Activated T-helper 9 cell treated with anti-CD3 and anti-CD28 coated beads, Interleukin-2, amount 50 U/mL, for 16 hours (primary cell): ENCODE results near the gene MAPK8IP1.
"Not testable (repeated sequence)": the region's sequence is repeated elsewhere in the genome, so short reads cannot be mapped to it uniquely, and the experiment has no call there.

Experiments used
- DNase-seq: peaks from one replicate; pipeline ENCODE4 v3.0.0-alpha.2; 2020; ENCODE audit warnings: low read depth

Gene MAPK8IP1

DNA sequence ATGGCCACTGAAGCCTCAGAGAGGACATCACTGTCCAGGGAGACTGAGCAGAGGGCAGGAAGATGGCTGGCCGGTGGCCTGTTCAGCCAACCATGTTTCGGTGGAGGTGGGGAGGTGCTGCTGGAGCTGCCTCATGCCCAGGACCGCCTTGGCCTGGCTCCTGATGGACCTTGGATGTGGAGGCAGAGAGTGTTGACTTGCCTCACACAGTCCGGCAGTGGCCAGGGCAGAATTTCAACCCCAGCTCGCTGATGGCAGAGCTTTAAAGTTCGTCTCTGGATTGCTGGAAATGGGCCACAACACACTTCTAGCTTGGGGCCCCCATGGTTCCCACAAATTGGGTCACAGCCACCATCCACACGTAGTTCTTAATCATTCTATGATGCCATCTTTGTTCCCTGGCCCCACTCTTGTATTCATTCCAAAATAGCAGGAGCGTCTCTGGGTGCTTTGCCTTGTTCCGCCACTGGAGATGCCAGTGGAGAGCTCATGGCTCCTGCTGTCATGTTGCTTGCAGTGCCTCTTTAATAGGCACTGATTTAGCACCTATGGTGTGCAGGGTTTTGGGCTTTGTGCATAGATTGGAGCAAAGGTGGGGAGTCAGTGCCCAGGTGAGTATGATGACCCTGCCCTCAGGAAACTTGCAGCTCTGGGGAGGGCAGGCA is 5.6 kb downstream of the MAPK8IP1 start:
- no peak for DNase-seq

DNA sequence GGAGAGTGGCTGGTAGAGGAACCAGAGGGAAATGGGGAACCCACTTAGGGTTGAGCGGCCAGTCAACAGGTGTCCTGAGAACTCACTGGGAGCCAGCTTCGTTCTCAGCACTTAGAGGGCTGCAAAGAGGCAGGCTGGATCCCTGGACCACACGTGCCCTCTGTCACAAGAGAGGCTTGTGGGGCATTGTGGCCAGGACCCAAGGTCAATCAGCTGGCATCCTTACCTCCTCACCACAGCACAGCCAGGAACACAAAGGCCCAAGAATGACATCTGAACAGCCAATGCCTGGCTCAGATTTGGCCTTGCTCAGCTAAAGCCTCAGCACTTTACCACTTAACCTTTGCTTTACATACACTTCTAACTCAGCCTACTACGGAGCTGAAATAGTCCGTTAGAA is 7.4 kb downstream of the MAPK8IP1 start:
- DNase-seq = no peak

DNA sequence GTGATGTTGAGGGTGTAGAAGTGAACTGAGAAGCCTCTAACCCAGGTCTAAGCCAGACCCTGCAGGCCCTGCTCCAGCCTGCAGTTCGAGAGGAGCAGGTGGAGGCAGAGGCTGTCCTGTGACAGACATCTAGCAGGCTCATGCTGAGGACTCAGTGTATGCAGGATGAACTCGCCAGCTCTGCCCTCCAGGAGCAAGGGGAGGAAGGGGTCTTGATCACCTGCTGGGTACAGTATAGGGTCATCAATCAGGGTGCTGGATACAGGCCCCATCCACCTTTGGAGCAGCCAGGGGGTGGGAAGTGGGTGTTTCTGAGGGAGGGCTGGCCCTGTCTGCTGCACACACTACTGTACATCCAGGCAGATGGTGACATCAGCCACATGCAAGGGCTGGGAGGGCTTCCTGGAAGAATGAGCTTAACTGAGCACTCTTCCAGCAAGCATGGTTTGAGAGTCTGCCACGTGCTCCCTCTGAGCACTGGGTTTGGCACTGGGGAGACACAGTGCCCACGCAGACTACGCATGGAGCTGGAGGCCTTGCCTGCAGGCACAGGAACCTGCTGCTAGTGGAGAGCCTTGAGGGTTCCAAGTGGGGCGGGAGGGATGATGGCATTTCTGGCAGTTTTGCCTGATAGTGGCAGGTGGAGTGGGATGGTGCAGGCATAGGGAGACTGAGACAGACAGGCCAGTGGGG is 9.2 kb downstream of the MAPK8IP1 start:
- DNase-seq = no peak

DNA sequence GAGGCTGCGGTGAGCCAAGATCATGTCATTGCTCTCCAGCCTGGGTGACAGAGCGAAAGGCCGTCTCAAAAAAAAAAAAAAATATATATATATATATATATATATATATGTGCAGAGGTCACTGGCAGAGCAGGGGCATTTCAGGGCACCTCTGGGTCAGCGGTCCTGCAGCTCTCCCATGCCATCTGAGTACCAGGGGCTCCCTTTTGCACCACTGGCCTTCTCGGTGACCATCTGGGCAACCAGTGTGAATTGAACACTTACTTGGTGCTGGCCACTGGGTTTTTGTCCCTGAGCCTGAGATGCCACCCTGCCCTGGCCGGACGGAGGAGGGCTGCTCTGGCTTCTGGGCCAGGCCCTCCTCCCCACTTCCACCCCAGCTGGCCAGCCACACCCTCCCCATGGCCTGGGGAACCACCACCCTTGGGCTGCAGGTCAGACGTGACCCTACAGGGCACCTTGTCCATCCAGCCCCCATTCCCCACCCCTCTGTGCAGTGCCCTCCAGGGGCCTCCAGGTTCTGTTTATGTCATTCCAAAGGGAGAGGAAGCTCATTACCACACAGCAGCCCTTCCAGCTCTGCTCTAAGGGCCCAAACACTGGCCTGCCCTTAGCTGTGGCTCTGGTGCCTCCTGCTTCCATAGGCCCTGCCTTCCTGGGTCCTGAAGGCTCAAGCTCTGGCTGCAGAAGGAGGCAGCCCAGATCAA is 10.3 kb downstream of the MAPK8IP1 start:
- no peak for DNase-seq

DNA sequence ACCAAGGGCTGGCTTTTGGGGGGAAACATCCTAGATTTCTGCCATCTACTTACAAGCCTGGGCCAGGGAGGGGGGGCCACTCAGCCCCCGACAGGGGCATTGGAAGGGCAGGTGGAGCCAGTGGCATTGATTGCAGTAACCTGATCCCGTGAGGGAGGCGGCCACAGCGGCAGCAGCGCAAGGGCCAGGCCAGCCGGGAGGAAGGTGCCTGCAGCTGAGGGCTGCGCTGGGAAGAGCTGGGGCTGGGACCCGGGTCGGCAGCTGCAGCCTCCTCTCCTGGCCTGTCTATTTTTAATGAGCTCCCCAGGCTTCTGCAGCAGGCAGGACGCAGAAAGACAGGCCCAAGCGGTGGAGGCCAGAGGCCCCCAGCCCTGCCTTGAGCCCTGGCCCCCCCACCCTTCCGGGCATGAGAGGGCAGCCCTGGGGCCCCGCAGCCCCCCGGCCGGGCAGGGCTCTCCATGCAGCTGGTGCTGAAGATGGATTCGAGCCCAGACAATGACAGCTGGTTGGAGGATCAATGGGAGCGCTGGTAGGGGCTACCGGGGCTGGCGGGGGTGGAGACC is 11.1 kb downstream of the MAPK8IP1 start:
- no peak for DNase-seq

DNA sequence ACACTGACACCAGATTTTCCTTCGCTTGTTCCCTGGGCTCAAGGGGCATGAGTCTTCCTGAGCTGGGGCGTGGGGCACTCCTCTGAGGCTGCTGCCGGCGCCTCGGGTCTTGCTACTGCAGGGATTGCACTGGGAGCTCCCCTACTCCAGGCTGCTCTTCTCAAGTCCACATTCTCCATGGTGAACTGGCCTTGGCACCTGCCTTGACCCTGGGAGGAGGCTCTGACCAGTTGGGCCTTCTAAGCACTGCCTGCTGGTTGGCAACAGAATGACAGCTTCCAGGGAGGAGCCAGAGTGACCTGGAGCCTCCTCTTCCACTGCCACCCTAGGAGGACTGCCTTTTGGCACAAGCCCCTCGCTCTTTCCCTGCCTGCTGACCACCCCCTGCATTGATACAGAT is 12.1 kb downstream of the MAPK8IP1 start:
- DNase-seq = no peak

DNA sequence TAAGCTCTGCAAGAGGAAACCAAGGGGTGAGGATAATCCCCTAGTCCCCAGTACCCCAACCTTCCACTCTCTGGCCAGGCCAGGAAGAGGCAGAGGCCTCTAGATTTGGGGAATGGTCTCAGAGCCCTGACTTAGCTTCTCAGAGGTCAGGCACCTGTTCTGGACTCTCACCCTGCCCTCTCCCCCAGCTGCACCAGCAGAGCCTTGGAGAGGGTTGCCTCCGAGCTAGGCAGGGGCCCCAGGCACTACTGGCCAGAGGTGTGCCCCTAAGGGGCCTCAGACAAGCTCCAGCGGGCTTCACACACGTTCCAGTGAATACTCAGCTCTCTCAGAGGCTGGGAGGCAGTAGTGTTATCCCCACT is 13.6 kb downstream of the MAPK8IP1 start:
- no peak for DNase-seq

DNA sequence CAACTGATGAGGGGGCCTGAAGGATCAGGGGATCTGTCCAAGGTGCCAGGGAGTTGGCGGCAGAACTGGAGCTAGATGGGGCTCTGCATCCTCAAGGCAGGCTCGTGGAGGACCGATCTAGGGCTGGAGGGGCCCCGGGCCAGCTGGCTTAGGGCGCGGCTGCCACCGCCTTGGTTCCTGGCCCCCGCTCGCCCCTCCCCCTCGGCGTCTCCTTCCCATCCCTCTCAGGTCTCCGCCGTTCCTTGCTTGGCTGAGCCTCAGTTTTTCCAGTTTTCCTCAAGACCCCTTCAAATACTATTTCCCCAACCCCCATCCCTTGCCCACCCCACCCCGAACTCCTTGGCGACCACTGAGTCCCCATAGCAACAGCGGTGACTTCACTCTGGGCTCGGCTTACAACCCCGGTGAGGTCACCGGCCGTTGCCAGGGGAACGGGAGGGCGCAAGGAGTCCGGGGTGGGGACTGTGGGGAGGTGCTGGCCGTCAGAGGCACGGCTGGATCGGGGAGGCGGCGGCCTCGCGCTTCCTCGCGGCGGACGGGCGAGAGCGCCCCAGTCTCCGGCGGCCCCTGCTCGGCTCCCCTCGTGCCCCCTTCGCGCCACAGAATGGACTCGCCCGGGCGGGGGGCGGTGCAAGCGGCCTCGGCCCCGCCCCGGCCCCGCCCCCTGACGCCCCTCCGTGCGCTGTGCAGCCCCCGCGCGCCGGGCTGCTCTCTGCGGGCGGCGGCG is 14.2 kb downstream of the MAPK8IP1 start:
- peak; percentile 45 for DNase-seq

DNA sequence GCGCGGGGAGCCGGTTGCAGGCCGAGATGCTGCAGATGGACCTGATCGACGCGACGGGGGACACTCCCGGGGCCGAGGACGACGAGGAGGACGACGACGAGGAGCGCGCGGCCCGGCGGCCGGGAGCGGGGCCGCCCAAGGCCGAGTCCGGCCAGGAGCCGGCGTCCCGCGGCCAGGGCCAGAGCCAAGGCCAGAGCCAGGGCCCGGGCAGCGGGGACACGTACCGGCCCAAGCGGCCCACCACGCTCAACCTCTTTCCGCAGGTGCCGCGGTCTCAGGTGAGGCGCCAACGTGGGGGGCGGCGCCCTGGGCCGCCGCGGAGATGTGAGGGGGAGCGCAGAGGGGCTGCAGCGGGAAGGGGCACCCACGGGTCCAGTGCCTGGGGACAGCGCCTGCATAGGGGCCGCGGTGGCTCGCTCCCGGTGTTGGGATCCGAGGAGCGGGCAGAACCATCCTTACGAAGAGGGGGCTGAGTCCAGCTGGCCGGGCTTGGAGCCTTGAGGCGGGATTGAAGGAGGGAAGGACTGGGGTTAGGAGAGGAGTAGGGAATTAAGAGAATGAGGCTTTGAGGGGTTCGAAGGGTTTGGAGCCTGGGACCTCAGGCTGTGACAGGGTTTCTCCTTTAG is 14.8 kb downstream of the MAPK8IP1 start:
- not testable (repeated sequence) for DNase-seq

DNA sequence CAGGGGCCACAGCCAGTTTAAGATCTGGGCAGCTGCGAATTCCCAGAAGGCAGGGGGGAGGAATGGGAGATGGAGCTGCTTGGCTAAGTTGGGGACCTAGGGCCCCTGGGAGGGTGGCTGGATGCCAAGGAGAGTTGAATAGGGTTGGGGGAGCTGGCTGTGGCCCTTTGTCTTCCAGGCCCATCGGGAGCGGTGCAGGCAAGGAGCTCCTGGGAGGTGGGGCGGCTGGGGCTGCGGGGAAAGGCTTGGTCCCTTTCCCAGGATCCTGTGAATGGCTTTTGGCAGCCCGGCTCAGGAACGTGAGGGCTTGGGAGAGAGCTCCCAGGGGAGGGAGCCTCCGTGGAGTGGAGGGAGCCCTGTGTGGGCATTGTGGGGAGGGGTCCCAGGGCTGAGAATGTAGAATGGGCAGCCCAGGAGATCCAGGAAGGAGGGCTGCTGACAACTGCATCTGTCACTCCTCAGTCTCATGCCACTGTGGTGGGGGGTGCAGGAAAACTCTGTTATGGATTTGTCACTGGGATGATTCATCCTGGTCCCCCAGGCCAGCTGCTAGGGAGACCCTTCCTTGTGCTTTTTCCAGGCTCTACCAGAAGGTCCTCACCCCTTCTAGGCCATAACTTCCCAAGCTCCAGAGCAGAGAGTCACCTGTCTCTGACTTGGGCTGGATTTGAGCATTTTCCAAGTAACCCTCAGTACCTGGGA is 15.6 kb downstream of the MAPK8IP1 start:
- no peak for DNase-seq

DNA sequence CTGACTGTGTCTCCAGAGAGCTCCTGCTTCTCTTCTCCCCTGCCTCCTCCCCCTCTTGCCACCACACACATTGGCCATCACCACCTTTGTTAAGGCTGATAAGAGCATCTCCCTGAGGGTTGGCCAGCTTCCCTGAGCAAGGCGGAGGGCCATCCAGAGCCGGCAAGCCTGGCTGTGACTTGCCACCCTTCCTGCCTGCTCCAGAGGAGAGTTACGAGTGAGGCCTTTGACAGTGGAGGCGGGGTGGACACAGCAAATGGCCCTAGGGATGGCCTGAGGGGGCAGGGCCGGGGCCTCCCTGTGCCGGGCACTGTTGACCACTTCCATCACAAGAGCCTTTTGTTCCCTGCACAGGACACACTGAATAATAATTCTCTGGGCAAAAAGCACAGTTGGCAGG is 16.2 kb downstream of the MAPK8IP1 start:
- DNase-seq = no peak

DNA sequence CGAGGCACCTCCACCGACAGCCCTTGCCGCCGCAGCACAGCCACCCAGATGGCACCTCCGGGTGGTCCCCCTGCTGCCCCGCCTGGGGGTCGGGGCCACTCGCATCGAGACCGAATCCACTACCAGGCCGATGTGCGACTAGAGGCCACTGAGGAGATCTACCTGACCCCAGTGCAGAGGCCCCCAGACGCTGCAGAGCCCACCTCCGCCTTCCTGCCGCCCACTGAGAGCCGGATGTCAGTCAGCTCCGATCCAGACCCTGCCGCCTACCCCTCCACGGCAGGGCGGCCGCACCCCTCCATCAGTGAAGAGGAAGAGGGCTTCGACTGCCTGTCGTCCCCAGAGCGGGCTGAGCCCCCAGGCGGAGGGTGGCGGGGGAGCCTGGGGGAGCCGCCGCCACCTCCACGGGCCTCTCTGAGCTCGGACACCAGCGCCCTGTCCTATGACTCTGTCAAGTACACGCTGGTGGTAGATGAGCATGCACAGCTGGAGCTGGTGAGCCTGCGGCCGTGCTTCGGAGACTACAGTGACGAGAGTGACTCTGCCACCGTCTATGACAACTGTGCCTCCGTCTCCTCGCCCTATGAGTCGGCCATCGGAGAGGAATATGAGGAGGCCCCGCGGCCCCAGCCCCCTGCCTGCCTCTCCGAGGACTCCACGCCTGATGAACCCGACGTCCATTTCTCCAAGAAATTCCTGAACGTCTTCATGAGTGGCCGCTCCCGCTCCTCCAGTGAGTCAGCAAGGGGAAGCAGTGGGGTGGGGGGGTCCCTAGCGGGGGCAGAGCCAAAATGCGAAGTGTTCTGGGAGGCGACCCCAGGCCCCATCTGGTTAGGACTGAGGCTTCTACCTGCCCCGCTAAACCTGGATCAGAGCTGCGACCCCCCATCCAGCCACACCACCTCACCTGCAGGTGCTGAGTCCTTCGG is 17.3 kb downstream of the MAPK8IP1 start:
- no peak for DNase-seq

DNA sequence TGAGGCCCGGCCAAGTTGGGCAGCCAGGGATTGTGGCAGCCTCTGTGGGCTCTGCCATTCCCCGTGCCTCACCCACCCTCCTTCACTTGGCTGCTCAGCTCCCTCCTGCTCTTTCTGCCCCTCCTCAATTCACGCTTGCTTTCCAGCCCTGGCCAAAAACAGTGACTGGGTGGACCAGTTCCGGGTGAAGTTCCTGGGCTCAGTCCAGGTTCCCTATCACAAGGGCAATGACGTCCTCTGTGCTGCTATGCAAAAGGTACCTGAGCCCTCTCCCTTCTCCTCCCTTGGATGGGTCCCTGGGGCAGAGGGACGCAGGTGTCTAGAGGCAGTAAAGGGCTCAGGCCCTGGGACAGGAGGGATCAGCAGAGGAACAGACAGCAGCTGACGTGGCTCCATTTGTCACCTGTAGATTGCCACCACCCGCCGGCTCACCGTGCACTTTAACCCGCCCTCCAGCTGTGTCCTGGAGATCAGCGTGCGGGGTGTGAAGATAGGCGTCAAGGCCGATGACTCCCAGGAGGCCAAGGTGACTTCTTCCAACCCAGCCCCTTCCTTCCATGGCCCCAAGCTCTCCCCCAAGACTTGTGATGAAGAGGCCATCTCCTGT is 19.0 kb downstream of the MAPK8IP1 start:
- DNase-seq = no peak

DNA sequence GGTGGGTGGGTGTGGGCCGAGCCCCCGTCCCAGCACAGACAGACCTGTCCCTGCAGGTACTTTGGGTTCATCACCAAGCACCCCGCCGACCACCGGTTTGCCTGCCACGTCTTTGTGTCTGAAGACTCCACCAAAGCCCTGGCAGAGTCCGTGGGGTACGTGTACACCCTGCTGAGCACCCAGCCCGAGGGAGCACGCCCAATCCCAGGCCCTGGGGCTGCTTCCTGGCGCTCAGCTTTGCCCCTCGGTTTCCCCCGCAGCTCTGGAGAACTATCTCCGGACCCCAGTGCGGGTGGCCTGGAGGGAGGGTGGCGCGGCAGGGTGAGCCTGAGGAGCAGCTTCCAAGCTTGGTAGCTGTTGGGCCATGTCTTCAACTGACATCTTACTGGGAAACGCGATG is 19.6 kb downstream of the MAPK8IP1 start:
- DNase-seq = no peak

DNA sequence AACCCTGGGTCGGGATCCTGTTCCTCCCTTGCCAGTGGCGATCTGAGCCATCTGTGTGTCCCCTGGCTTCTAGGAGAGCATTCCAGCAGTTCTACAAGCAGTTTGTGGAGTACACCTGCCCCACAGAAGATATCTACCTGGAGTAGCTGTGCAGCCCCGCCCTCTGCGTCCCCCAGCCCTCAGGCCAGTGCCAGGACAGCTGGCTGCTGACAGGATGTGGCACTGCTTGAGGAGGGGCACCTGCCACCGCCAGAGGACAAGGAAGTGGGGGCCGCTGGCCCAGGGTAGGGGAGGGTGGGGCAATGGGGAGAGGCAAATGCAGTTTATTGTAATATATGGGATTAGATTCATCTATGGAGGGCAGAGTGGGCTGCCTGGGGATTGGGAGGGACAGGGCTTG is 20.1 kb downstream of the MAPK8IP1 start:
- DNase-seq = not testable (repeated sequence)

DNA sequence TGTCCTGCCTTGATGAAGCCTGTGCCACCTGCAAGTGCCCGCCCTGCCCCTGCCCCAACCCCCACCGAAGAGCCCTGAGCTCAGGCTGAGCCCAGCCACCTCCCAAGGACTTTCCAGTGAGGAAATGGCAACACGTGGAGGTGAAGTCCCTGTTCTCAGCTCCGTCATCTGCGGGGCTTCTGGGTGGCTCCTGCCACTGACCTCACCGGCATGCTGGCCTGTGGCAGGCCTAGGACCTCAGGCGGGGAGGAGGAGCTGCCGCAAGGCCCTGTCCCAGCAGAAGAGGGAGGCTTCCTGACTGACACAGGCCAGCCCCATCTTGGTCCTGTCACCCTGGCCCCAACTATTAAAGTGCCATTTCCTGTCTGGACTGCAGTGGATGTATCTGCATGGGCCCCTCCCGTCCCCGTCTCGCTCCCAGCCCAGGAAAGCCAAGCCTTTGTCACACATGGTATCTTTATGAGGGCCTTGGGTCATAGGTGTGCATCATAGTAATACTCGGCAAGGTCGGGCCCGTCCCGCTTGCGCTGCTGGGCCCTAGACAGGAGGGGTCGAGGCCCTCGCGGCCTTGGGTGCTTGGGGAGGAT is 20.7 kb downstream of the MAPK8IP1 start:
- DNase-seq = no peak

DNA sequence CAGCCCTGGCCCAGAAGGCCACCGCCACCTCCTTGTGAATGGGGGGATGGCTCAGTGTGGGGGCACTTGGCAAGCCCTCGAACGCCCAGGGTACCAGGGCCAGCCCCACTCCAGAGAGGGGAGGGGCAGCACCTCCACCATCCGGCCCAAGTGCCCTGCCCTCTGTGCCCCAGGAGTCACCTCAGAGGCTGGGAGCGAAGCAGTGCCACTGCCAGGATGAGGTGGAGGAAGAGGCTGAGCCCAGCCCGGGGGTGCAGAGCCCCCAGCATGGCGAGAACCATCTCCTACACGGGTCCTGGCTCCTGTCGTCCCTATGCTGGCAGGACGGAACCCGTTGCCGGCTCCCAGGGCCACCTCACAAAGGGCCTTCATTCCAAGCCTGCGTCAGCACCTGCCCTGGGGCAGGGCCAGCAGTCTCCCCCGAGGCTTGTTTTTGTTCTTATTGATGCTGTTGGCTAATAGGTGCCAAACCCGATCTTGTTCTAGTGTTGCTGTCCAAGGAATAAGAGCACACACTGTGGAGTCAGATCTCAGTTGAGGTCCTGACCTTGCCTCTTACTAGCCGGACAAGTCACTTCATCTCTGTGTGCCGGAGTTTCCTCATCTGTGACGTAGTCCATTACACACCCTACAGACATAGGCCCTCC is 21.6 kb downstream of the MAPK8IP1 start, which contains the start of gene FREY1:
FREY1 (minus strand) TSS at position 307 of the 647 bp plus-strand sequence; CDS start at position 281, 26 bp downstream.
- no peak for DNase-seq

DNA sequence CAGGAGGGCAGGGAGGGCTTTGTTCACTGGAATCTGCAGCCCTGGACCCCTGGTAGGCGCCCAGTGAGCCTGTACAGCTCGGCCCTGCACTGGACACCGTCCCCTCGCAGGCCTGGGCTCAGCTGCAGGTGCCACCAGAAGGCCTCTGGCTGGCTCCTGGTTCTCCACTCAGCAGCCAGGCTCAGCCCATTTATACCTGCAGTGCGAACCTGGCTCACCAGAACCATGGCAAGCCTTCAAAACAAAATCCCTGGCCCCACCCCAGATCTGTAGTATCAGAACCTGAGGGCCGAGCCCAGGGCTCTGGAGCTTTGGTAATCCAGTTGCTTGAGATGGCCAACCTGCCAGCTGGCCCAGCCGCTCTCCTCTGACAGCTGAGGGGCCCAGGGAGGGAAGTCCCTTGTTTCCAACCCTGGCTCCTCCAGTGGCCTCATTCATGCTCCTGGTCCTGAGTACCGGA is 22.5 kb downstream of the MAPK8IP1 start:
- DNase-seq = no peak
